DOHH2 (cell line): ENCODE data around the gene PRR30.

Experiments
- CTCF ChIP-seq: fragments of 200-600 bp; sonication (generic); IDR thresholded peaks from one replicate; pipeline ENCODE4 v1.5.1; 2014; ENCODE audit warnings: antibody characterized with exemption, mild to moderate bottlenecking, low read depth, low read length; ENCODE audit not compliant: poor library complexity, severe bottlenecking
- EZH2phosphoT487 ChIP-seq: fragments of 200-600 bp; sonication (generic); IDR thresholded peaks from 2 replicates; pipeline ENCODE4 v1.6.1; 2017; ENCODE audit warnings: borderline replicate concordance, mild to moderate bottlenecking, antibody characterized with exemption, low read length, moderate library complexity, mixed read lengths

- TF ChIP-seq CTCF: no peak
- no peak for TF ChIP-seq EZH2phosphoT487
These were observed 3.7 kb downstream of the PRR30 start for GRCh38 chr2:27135478-27135955.
